Measurements from ENCODE around the gene LMNB1.

Gene LMNB1

DNA sequence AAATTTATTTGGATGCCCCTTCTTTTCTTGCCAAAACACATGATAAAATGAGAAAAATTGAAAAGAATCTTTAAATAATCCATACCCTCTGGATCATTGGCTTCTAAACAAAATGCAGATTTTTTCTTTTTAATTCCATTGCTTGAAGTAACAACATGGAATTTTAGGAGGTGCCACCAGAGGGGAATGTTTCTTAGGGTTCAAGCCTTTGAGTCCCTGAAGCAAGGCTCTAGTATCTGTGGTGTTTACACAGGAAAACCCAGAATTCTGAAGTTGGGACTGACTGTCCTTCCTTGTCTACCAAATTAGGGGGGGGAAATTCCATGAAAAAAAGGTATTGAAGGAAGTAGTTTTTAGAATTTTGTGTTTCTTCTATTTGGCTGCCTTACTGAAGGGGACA, 69.4 kb downstream of the LMNB1 start:
- DNase-seq (ENCODE audit: low read depth), result peak; percentile 63
- H3K4me3 ChIP-seq (replicated peaks; ENCODE audit: low read depth, low read length), result no peak overlapping the region

DNA sequence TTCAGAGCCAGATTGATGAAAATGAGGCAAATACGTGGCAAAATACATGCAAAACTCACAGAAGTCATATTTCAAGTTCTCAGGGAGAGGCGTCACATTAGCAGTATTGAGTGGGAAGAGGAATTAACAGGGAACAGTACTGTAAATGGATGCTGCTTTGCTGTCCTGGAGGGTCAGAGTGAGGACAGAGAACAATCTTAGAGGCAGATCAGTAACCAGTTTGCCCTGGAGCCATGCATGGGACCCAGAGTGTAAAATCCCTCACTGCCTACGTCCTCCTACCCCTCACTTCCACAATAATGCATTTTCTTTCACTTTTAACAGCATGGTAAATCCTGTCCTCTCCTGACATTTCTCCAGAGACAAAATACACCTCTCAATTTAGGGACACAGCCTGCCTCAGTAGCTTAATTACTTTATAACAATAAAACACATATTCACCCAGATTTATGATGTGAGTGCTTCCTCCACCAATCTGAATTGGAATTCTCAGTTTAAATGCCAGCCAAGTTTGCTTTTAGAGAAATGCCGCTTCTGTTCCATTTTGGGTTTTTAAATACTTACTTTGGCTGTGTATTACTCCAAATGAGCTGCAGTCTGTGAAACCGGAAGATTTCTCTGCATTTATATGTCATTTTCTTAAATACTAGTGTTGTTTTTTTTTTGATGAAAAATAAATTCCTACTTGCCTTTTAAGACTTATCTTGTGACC, 70.0 kb downstream of the LMNB1 start:
- DNase-seq (ENCODE audit: low read depth), result no peak
- no peak overlapping the region for H3K4me3 ChIP-seq (replicated peaks; ENCODE audit: low read depth, low read length)
- TF ChIP-seq, protein P1, sequence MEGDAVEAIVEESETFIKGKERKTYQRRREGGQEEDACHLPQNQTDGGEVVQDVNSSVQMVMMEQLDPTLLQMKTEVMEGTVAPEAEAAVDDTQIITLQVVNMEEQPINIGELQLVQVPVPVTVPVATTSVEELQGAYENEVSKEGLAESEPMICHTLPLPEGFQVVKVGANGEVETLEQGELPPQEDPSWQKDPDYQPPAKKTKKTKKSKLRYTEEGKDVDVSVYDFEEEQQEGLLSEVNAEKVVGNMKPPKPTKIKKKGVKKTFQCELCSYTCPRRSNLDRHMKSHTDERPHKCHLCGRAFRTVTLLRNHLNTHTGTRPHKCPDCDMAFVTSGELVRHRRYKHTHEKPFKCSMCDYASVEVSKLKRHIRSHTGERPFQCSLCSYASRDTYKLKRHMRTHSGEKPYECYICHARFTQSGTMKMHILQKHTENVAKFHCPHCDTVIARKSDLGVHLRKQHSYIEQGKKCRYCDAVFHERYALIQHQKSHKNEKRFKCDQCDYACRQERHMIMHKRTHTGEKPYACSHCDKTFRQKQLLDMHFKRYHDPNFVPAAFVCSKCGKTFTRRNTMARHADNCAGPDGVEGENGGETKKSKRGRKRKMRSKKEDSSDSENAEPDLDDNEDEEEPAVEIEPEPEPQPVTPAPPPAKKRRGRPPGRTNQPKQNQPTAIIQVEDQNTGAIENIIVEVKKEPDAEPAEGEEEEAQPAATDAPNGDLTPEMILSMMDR (IDR thresholded peaks at IDR 0.05; ENCODE audit: low read length, missing control alignments), result no peak

More for the DNA sequence above, 69.4 kb downstream of the LMNB1 start:
- TF ChIP-seq, protein P1 (IDR thresholded peaks at IDR 0.05; ENCODE audit: low read length, missing control alignments), result peak; percentile 38

DNA sequence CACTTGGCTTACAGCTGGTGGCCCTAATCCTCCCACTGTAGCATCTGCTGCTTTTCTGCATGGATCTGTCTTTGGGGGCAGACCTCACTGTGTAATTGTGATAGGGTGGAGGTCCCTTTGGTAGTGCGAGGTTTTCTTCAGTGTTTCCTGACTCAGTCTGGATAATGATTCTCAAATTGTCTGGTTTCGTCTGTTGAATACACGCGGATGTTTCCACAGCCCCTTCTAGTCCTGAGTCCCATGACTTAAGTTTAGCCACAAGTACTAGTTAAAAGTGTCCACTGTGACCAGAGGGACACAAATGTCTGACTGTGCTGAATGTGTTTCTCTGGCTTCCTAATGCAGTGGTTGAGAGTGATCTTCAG, 70.5 kb downstream of the LMNB1 start:
- DNase-seq (ENCODE audit: low read depth), result no peak
- TF ChIP-seq, protein P1 (IDR thresholded peaks at IDR 0.05; ENCODE audit: low read length, missing control alignments), result no peak
- H3K4me3 ChIP-seq (replicated peaks; ENCODE audit: low read depth, low read length), result no peak overlapping the region

DNA sequence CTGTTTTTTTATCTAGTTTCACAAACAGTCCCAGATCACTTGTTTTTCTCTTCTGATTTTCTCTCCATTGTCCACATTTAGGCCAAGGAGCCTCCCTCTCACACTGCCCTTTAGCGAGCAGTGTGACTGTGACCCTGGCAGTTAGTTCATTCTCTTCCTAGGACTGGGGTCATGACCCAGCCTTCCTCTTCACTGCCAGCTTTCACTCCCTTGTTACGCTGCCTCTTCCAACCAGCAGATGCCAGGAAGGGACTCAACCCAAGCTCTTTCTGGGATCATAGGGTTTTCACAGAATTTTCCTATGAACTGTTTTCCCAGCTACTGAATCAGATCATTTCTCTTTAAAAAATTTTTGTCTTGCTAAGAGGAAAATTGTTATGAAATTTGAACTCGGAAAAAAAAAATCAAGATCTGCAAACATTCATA, 70.9 kb downstream of the LMNB1 start:
- H3K4me3 ChIP-seq (replicated peaks; ENCODE audit: low read depth, low read length), result no peak overlapping the region
- TF ChIP-seq, protein P1 (IDR thresholded peaks at IDR 0.05; ENCODE audit: low read length, missing control alignments), result no peak
- DNase-seq (ENCODE audit: low read depth), result no peak

DNA sequence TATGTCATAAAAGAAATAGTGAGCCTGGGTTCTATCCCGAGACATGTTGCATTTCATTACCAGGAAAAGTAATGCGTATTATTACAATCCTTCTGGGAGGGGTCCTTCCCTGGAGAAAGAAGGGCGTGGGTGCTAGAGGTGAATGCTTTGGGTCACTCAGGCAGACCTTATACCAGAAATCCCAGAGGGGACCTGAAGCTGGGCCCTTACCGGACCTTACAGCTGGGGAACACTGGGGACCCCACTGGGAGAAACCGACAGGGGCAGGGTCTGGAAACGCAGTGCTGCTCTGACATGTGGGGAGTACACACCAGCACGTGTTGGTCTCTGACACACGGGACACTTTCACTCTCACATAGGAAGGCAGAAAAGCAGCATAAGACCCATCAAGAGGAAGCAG, 71.3 kb downstream of the LMNB1 start:
- H3K4me3 ChIP-seq (replicated peaks; ENCODE audit: low read depth, low read length), result no peak overlapping the region
- DNase-seq (ENCODE audit: low read depth), result no peak
- TF ChIP-seq, protein P1 (IDR thresholded peaks at IDR 0.05; ENCODE audit: low read length, missing control alignments), result no peak

DNA sequence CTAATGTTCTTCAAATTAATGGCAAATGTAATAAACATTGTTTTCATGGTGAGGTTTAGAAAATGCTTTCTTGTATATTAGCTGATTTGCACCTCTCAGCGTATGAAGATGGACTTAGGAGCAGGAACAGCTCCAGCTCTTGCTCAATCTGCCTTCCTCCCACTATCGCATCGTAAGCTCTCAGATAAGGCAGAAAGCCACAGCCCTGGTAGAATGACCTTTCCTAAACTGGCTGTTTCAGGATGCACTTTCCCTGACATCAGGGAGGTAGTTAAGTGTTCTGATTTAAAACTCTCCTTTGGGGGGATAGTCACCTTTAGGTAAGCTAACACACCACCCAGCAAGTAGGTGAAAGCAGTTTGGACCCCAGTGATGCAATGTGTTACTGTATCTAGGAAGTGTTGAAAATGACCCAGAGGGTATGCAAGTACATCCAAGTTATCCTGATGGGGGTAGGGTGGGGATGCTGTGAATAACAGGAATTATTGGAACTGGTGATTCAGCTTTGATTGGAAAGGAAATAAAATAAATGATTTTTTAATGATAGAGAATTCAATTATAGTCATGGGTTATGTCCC, 72.3 kb downstream of the LMNB1 start:
- peak; percentile 69 for DNase-seq (ENCODE audit: low read depth)
- no peak overlapping the region for H3K4me3 ChIP-seq (replicated peaks; ENCODE audit: low read depth, low read length)
- TF ChIP-seq, protein P1 (IDR thresholded peaks at IDR 0.05; ENCODE audit: low read length, missing control alignments), result no peak

Measured in fibroblast of pulmonary artery (primary cell).